Measurements from ENCODE around the gene PHF2. TPM values are rescaled to one million over a fixed set of nuclear protein-coding genes. Genes with fewer than 3 reads are reported as not detected.

Gene PHF2
- total RNA-seq, 1 experiment from 2014 or later: 17.4 TPM

DNA sequence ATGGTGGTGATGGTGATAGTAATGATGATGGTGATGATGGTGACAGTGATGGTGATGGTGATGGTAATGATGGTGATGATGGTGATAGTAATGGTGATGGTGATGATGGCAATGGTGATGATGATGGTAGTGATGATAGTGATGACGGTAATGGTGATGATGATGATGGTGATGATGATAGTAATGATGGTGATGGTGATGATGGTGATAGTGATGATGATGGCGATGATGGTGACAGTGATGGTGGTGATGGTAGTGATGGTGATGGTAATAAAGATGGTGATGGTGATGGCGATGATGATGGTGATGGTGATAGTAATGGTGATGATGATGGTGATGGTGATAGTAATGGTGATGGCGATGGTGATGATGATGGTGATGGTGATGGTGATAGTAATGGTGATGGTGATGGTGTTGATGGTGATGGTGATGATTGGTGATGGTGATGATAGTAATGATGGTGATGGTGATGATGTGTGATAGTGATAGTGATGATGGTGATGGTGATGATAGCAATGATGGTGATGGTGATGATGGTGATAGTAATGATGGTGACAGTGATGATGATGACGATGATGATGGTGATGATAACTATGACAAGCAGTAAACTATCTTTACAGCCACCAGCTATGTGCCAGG is 38.6 kb downstream of the PHF2 start:
- H2AK5ac ChIP-seq (ENCODE audit: insufficient read length, low read length): no peak overlapping the region
- H3K27ac ChIP-seq (ENCODE audit: insufficient read length, low read depth, low read length): no peak overlapping the region
- no peaks in the 10 kb centered on the region for H3K23me2 ChIP-seq (ENCODE audit: insufficient read length, low read depth, low read length, poor library complexity, severe bottlenecking)
- H3K9ac ChIP-seq (ENCODE audit: extremely low read depth, insufficient read length, low read length): no peak overlapping the region
- no peaks in the 10 kb centered on the region for H4K20me1 ChIP-seq (ENCODE audit: control insufficient read depth, insufficient read depth, insufficient read length)
- H3T11ph ChIP-seq (ENCODE audit: low read length): no peak overlapping the region
- DNase-seq: no peak
- H3K4me2 ChIP-seq (ENCODE audit: insufficient read depth, insufficient read length, low read length): no peak overlapping the region
- no peak overlapping the region for H4K5ac ChIP-seq (ENCODE audit: insufficient read length, low read depth, low read length)
- WGBS (ENCODE audit: extremely low coverage, insufficient read length, low lambda C conversion rate): 94% methylated on average over 2 of the region's 5 CpGs
- no peak overlapping the region for H3K4ac ChIP-seq (ENCODE audit: low read depth, low read length)
- no peaks in the 10 kb centered on the region; the same call in 1 of the 2 replicates for H3K4me1 ChIP-seq (ENCODE audit: insufficient read depth, low read length)
- no peak overlapping the region for H3K18ac ChIP-seq (ENCODE audit: insufficient read length, low read depth, low read length)
- H3K4me1 Mint-ChIP-seq: peaks cover 19 to 27% of the 10 kb centered on the region in 2 experiments
- H2BK12ac ChIP-seq (ENCODE audit: insufficient read length, low read depth, low read length): no peak overlapping the region
- no peak overlapping the region for H4K8ac ChIP-seq (replicated peaks; ENCODE audit: insufficient read length, low read depth, low read length)
- TF ChIP-seq, protein P1, sequence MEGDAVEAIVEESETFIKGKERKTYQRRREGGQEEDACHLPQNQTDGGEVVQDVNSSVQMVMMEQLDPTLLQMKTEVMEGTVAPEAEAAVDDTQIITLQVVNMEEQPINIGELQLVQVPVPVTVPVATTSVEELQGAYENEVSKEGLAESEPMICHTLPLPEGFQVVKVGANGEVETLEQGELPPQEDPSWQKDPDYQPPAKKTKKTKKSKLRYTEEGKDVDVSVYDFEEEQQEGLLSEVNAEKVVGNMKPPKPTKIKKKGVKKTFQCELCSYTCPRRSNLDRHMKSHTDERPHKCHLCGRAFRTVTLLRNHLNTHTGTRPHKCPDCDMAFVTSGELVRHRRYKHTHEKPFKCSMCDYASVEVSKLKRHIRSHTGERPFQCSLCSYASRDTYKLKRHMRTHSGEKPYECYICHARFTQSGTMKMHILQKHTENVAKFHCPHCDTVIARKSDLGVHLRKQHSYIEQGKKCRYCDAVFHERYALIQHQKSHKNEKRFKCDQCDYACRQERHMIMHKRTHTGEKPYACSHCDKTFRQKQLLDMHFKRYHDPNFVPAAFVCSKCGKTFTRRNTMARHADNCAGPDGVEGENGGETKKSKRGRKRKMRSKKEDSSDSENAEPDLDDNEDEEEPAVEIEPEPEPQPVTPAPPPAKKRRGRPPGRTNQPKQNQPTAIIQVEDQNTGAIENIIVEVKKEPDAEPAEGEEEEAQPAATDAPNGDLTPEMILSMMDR (conservative IDR thresholded peaks at IDR 0.05): no peak
- peaks cover 2% of the 10 kb centered on the region for H3K79me1 ChIP-seq (ENCODE audit: insufficient read depth, low read depth, low read length, poor library complexity, severe bottlenecking)
- H3K27me3 Mint-ChIP-seq (ENCODE audit: low read depth): no peaks in the 10 kb centered on the region
- no peak overlapping the region for H3K23ac ChIP-seq (ENCODE audit: insufficient read length, low read depth, low read length)
- H3K14ac ChIP-seq (ENCODE audit: insufficient read depth, low read length): no peak overlapping the region
- H2BK5ac ChIP-seq (ENCODE audit: insufficient read length, low read length): no peak overlapping the region
- H2BK120ac ChIP-seq (ENCODE audit: low read depth, low read length, poor library complexity, severe bottlenecking): no peak overlapping the region
- H3K9me3 Mint-ChIP-seq: peaks cover 4 to 5% of the 10 kb centered on the region in 2 experiments
- H3K4me3 Mint-ChIP-seq: no peak overlapping the region
- H3K79me2 ChIP-seq (ENCODE audit: insufficient read depth, low read length): peaks cover 10% of the 10 kb centered on the region; the same call in 1 of the 2 replicates
- no peak overlapping the region for H3K27ac Mint-ChIP-seq
- H3K36me3 Mint-ChIP-seq (ENCODE audit: insufficient read depth in 1 of 3, low read depth in 3 of 3): peaks cover 4 to 5% (median 5%) of the 10 kb centered on the region in 3 experiments
- no peaks in the 10 kb centered on the region for H3K27me3 ChIP-seq (ENCODE audit: insufficient read depth, low read length)
- H2BK15ac ChIP-seq (ENCODE audit: low read depth, low read length): no peak overlapping the region
- no peak overlapping the region for H2AFZ ChIP-seq (ENCODE audit: low read length)
- no peak overlapping the region for H4K91ac ChIP-seq (ENCODE audit: insufficient read length, low read depth, low read length)
- peak overlapping the region; percentile 26 for H3K56ac ChIP-seq (ENCODE audit: insufficient read length, low read depth, low read length)
- H3K9me3 ChIP-seq (ENCODE audit: control insufficient read depth, low read depth, low read length): no peaks in the 10 kb centered on the region
- no peak overlapping the region for H2BK20ac ChIP-seq (ENCODE audit: low read depth, low read length, poor library complexity, severe bottlenecking)

Measured in H9 (cell line).